Esophagus (tissue), 2 donors: ENCODE data around the gene COL5A2. TPM values are rescaled to one million over a fixed set of nuclear protein-coding genes. Genes with fewer than 3 reads are reported as not detected.

Experiments used
- H3K27ac ChIP-seq, 2 donors: one replicate each; pipeline ENCODE4 v1.5.1; 2013; ENCODE audit warnings: low read depth in 2 of 2, mild to moderate bottlenecking in 2 of 2, inconsistent platforms in 1 of 2, low read length in 1 of 2, moderate library complexity in 1 of 2
- H3K27me3 ChIP-seq, 2 donors: one replicate each; pipeline ENCODE4 v1.6.1; 2013; ENCODE audit warnings: low read length in 2 of 2, control low read depth in 1 of 2, mild to moderate bottlenecking in 1 of 2; ENCODE audit not compliant: insufficient read depth in 2 of 2, control insufficient read depth in 1 of 2
- H3K36me3 ChIP-seq, 2 donors: one replicate each; pipeline ENCODE4 v1.6.1; 2013; ENCODE audit warnings: low read length in 1 of 2; ENCODE audit not compliant: control insufficient read depth in 2 of 2, insufficient read depth in 2 of 2
- H3K4me1 ChIP-seq, 2 donors: one replicate each; pipeline ENCODE4 v1.6.1; 2013; ENCODE audit warnings: low read length in 1 of 2; ENCODE audit not compliant: control insufficient read depth in 2 of 2, insufficient read depth in 2 of 2
- H3K4me3 ChIP-seq, 2 donors: one replicate each; pipeline ENCODE4 v1.5.1; 2013; ENCODE audit warnings: low read length in 2 of 2, mild to moderate bottlenecking in 2 of 2, low read depth in 1 of 2, moderate library complexity in 1 of 2
- H3K9me3 ChIP-seq, 2 donors: one replicate each; pipeline ENCODE4 v1.6.1; 2013; ENCODE audit warnings: mild to moderate bottlenecking in 2 of 2, low read depth in 1 of 2, low read length in 1 of 2, moderate library complexity in 1 of 2; ENCODE audit not compliant: control insufficient read depth in 2 of 2, insufficient read depth in 1 of 2
- WGBS, 2 donors: extraction: QIAGEN DNeasy Blood & Tissue Kit; methylation state at CpG; one replicate each; pipeline ENCODE4 v1.1.7; 2013; 5-methylcytosine and 5-hydroxymethylcytosine counted together
- polyA plus RNA-seq, 2 donors: library from polyadenylated mRNA; stranded (reverse); fragments of 200-250 nt; gene quantifications; one replicate each; pipeline ENCODE4 v1.2.3, GENCODE V29; 2013
- donor health status: healthy with polysubstance abuse.
- donor health status: Bipolar disorder and iron deficiency.

The COL5A2 gene
- polyA plus RNA-seq, 2 donors = 5.5 to 6.7 TPM

DNA sequence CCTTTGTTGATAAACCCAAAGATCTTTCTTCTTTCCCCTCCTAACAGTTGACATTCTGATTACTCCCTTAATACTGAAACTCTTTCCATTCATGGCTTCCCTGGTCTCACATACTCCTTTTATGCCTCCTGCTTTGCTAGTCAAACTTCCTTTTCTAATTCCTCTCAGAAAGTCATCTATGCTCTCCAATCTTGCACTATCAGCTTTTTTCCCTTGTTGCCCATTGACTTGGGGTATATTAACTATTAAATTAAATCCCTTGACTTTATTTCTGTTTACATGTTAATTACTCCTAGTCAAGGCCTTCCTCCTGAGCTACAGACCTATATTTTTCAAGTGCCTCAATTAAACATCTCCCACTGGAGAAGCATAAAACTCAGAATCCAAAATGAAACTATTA, 3.6 kb upstream of the COL5A2 start:
- Histone ChIP-seq H3K9me3 (no peaks in the 10 kb centered on the region), H3K27ac (no peak overlapping the region), H3K4me1 (no peaks in the 10 kb centered on the region), H3K36me3 (no peaks in the 10 kb centered on the region), H3K27me3 (no peaks in the 10 kb centered on the region), H3K4me3 (no peak overlapping the region)

- Histone ChIP-seq H3K27me3 (no peaks in the 10 kb centered on the region), H3K9me3 (no peaks in the 10 kb centered on the region), H3K4me3 (no peak overlapping the region), H3K4me1 (no peaks in the 10 kb centered on the region), H3K27ac (no peak overlapping the region), H3K36me3 (no peaks in the 10 kb centered on the region)
These were observed 2.1 kb upstream of the COL5A2 start for GRCh38 chr2:189181706-189182105.

DNA sequence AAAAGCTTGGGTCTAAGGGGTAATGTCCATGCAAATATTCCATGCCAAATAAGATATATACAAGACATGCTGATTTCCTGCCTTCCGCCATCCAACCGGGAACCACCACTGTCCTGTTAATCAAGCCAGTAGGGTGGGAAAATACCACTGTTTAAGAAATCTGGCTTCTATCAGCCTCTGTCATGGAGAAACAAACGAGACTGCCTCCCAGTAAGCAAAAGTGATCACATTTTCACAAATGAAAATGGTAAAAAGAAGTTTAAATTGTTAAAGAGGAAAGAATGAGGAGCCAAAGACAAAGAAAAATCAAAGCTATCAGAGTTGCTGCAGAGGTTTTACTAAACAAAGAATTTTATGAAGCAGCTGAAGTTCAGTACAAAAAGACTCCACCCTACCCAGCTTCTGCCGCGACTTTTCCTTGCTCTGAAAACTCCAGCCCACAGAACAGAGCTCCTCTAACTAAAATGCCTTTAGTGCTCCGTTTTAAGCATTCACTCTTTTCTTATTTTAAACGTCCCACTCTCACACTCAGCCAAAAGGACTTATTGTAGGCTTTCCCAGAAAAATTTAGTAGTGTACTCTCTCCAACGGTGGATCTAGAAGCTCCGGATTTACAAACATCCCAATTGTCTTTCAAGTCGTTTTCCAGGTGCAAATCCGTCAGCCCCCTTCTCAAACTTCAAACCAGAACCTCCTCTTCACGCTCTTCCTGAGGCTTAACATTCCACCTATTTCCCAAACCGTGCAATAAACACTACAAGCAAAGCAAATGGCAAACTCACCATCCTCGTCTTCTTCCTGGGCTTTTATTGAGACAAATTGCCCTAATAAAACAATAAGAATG, 613 bp downstream of the COL5A2 start:
- Histone ChIP-seq H3K9me3 (no peaks in the 10 kb centered on the region), H3K4me1 (no peaks in the 10 kb centered on the region), H3K27ac (peak overlapping the region; percentile 49 to 56), H3K27me3 (no peaks in the 10 kb centered on the region), H3K36me3 (no peaks in the 10 kb centered on the region), H3K4me3 (peak overlapping the region; percentile 19 to 62)
- WGBS, 2 donors = 4 to 8% methylated on average over 14 of the region's 14 CpGs

- Histone ChIP-seq H3K27me3 (no peaks in the 10 kb centered on the region), H3K36me3 (no peaks in the 10 kb centered on the region), H3K27ac (no peak overlapping the region), H3K4me1 (no peaks in the 10 kb centered on the region), H3K4me3 (no peak overlapping the region), H3K9me3 (no peaks in the 10 kb centered on the region)
- WGBS, 2 donors = 11 to 35% methylated on average over 2 of the region's 2 CpGs
These were observed 1.5 kb downstream of the COL5A2 start for GRCh38 chr2:189178054-189178453.

- H3K4me3 ChIP-seq = no peak overlapping the region
- no peaks in the 10 kb centered on the region for H3K4me1 ChIP-seq
- H3K27me3 ChIP-seq = no peaks in the 10 kb centered on the region
- 56 to 65% methylated on average over 4 of the region's 4 CpGs for WGBS, 2 donors
- no peaks in the 10 kb centered on the region for H3K36me3 ChIP-seq
- H3K9me3 ChIP-seq = no peaks in the 10 kb centered on the region
- no peak overlapping the region for H3K27ac ChIP-seq
These were observed 2.2 kb downstream of the COL5A2 start for GRCh38 chr2:189177251-189177840.

- H3K4me1 ChIP-seq = no peaks in the 10 kb centered on the region
- H3K4me3 ChIP-seq = peak overlapping the region in 1 of 2 donors; percentile 26
- WGBS, 2 donors = 66 to 73% methylated on average over 3 of the region's 3 CpGs
- H3K9me3 ChIP-seq = no peaks in the 10 kb centered on the region
- no peaks in the 10 kb centered on the region for H3K27me3 ChIP-seq
- no peaks in the 10 kb centered on the region for H3K36me3 ChIP-seq
- no peak overlapping the region for H3K27ac ChIP-seq
These were observed 3.0 kb downstream of the COL5A2 start for GRCh38 chr2:189176516-189176915.

DNA sequence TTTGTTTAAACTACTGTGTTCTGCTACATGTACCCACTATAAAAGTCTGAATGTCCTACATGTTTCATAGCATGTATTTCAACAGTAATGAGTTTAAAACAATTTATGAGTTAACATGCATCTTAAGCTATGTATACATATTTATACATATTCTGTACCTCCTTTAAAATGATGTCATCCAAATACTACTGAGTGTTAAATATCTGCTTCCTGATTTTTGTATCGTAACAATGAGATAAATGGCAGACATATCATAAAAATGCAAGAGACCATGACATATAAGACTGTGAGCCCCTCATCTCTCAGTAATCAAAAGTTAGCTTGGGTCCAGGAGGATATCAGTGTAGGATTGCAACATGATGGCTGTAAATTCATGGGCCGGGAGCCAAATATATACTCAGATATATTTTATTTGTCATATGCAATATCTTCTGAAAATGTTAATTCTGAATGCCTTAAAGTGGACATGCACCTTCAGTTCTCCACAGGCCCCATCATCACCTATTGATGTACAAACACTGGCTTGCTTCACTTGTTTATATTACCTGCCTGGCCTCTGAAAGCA, 3.6 kb downstream of the COL5A2 start:
- Histone ChIP-seq H3K9me3 (no peaks in the 10 kb centered on the region), H3K27me3 (no peaks in the 10 kb centered on the region), H3K36me3 (no peaks in the 10 kb centered on the region), H3K27ac (no peak overlapping the region), H3K4me3 (peak overlapping the region in 1 of 2 donors; percentile 26), H3K4me1 (no peaks in the 10 kb centered on the region)
- 71 to 83% methylated on average over 2 of the region's 2 CpGs for WGBS, 2 donors

DNA sequence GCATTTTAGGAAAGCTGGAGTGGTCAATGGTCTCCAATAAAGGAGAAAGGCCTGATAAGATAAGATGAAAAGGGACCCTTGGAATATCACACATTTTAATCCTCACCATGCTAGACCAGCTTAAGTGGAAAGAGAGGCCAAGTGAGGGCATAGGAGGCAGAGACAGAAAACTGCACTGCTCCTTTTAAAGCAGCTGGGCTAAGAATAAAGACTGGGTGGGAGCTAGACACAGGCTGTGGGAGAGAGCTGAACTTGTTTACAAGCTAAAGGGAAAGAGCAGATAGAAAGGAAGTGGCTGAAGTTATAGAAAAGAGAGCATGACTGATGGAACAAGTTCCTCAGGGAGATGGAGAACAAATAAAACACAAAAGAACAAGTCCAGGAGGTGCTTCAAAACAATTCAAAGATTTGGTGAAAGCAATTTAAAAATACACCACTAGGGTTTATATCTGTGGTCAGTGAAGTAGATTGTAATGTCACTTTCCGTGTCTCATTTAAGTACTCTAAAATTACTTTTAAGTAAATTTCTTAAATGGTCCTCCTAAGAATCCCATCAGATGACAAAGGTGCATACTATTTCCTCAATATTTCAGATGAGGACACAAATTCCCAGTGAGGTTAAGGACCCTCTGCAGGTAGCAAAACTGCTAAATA, 7.5 kb downstream of the COL5A2 start:
- Histone ChIP-seq H3K27me3 (no peaks in the 10 kb centered on the region), H3K4me1 (no peaks in the 10 kb centered on the region), H3K9me3 (no peaks in the 10 kb centered on the region), H3K4me3 (no peak overlapping the region), H3K36me3 (no peaks in the 10 kb centered on the region), H3K27ac (no peak overlapping the region)
- WGBS, 2 donors = 72 to 85% methylated on average over 1 of the region's 1 CpG

GRCh38 chr2:189168856-189169499, 10.6 kb downstream of the COL5A2 start:
- Histone ChIP-seq H3K4me3 (no peak overlapping the region), H3K36me3 (no peaks in the 10 kb centered on the region)

More at GRCh38 chr2:189168856-189169499, 10.6 kb downstream of the COL5A2 start:
- H3K27me3 ChIP-seq = no peaks in the 10 kb centered on the region
- no peaks in the 10 kb centered on the region for H3K4me1 ChIP-seq
- no peaks in the 10 kb centered on the region for H3K9me3 ChIP-seq
- 77 to 78% methylated on average over 2 of the region's 2 CpGs for WGBS, 2 donors
- H3K27ac ChIP-seq = no peak overlapping the region
